GM12878 (cell line): ENCODE data around the gene REEP6. TPM values are rescaled to one million over a fixed set of nuclear protein-coding genes. Genes with fewer than 3 reads are reported as not detected.

ENCODE experiments used
- ATF7 ChIP-seq: fragments of 450-650 bp; IDR thresholded peaks from 2 replicates; pipeline ENCODE4 v1.6.1; 2016; ENCODE audit warnings: low read depth, mild to moderate bottlenecking
- BCL11A ChIP-seq: IDR thresholded peaks from 2 replicates; pipeline ENCODE4 v1.6.1; 2011; ENCODE audit warnings: low read depth, low read length
- FOS ChIP-seq: IDR thresholded peaks from 3 replicates; pipeline ENCODE4 v1.6.1; 2011; ENCODE audit warnings: borderline replicate concordance; ENCODE audit not compliant: insufficient read length; ENCODE audit errors: extremely low read depth
- GABPA ChIP-seq: IDR thresholded peaks from 2 replicates; pipeline ENCODE4 v1.6.1; 2014; ENCODE audit warnings: antibody characterized with exemption, low read depth, mild to moderate bottlenecking, inconsistent platforms
- HDAC6 ChIP-seq: fragments of 200-600 bp; sonication (generic); IDR thresholded peaks from one replicate; pipeline ENCODE4 v1.8.0; 2017; ENCODE audit warnings: antibody characterized with exemption; ENCODE audit not compliant: unreplicated experiment
- HDGF ChIP-seq: fragments of 450-650 bp; IDR thresholded peaks from 2 replicates; pipeline ENCODE4 v1.6.1; 2016; ENCODE audit warnings: antibody characterized with exemption
- NFIC ChIP-seq: IDR thresholded peaks from 2 replicates; pipeline ENCODE4 v1.6.1; 2012; ENCODE audit warnings: low read depth, mild to moderate bottlenecking, inconsistent platforms, low read length, moderate library complexity
- NFXL1 ChIP-seq: fragments of 450-650 bp; IDR thresholded peaks from 2 replicates; pipeline ENCODE4 v1.6.1; 2017; ENCODE audit warnings: antibody characterized with exemption, mild to moderate bottlenecking, borderline replicate concordance
- PAX8 ChIP-seq: fragments of 450-650 bp; IDR thresholded peaks from 2 replicates; pipeline ENCODE4 v1.6.1; 2017; ENCODE audit warnings: mild to moderate bottlenecking, moderate library complexity
- POLR2A ChIP-seq: IDR thresholded peaks from 2 replicates; pipeline ENCODE4 v1.6.1; 2011; ENCODE audit warnings: low read depth, mild to moderate bottlenecking, low read length
- POLR2AphosphoS5 ChIP-seq: IDR thresholded peaks from 2 replicates; pipeline ENCODE4 v1.6.1; 2011; ENCODE audit warnings: mild to moderate bottlenecking, low read length, inconsistent platforms
- RAD21 ChIP-seq: IDR thresholded peaks from 2 replicates; pipeline ENCODE4 v1.6.1; 2011; ENCODE audit warnings: mild to moderate bottlenecking, low read depth, low read length, moderate library complexity; ENCODE audit not compliant: insufficient read depth
- SIN3A ChIP-seq: IDR thresholded peaks from 2 replicates; pipeline ENCODE4 v1.6.1; 2012; ENCODE audit warnings: low read depth, low read length, improper control_type of control experiment
- STAT1 ChIP-seq: fragments of 450-650 bp; conservative IDR thresholded peaks from 2 replicates; pipeline ENCODE4 v1.6.1; 2014; ENCODE audit warnings: antibody characterized with exemption, mild to moderate bottlenecking
- WRNIP1 ChIP-seq: IDR thresholded peaks from 2 replicates; pipeline ENCODE4 v1.6.1; 2011; ENCODE audit warnings: low read depth, low read length, improper control_type of control experiment, borderline replicate concordance
- ZSCAN29 ChIP-seq: fragments of 450-650 bp; IDR thresholded peaks from 2 replicates; pipeline ENCODE4 v1.6.1; 2017; ENCODE audit warnings: mild to moderate bottlenecking, moderate library complexity
- polyA plus RNA-seq, 11 experiments: library from polyadenylated mRNA; depleted of rRNA in 4 of 11; unstranded in 6 of 11; stranded (reverse) in 5 of 11; fragments of >200 nt; fragmentation: Nextera tagmentation in 4 of 11; fragmentation: Illumina TruSeq in 1 of 11; extraction: Ambion mirVana in 4 of 11; extraction: Trizol in 1 of 11; gene quantifications; 1 replicate in 1 of 11; 2 replicates in 10 of 11; pipeline versions ENCODE4 v1.2.1 to v1.2.3, GENCODE V29; 2011 to 2016; ENCODE audit warnings: inconsistent platforms in 2 of 11, missing spikeins in 2 of 11, low read depth in 1 of 11
- total RNA-seq, 4 experiments: library from RNA; depleted of rRNA in 3 of 4; stranded (reverse); fragments of >200 nt in 3 of 4; fragmentation: Illumina TruSeq in 1 of 4; extraction: Trizol in 1 of 4; gene quantifications; 2 replicates each; pipeline versions ENCODE4 v1.2.1 to v1.2.3, GENCODE V29; 2013 to 2021
- TF ChIP-seq, protein P1 (sequence below): IDR thresholded peaks from 2 replicates; pipeline ENCODE4 v1.6.1; 2012; ENCODE audit warnings: mild to moderate bottlenecking, low read depth, low read length
- TF ChIP-seq, protein P2 (sequence below): fragments of 450-650 bp; IDR thresholded peaks from 2 replicates; pipeline ENCODE4 v1.6.1; 2016; ENCODE audit warnings: mild to moderate bottlenecking, moderate library complexity, borderline replicate concordance
- TF ChIP-seq, protein P3 (sequence below): IDR thresholded peaks from 2 replicates; pipeline ENCODE4 v1.6.1; 2011; ENCODE audit warnings: low read depth, low read length, improper control_type of control experiment, borderline replicate concordance
- TF ChIP-seq, protein P4 (sequence below): fragments of 450-650 bp; IDR thresholded peaks from 2 replicates; pipeline ENCODE4 v1.6.1; 2017; ENCODE audit warnings: mild to moderate bottlenecking, low read depth, inconsistent platforms; ENCODE audit not compliant: poor library complexity, severe bottlenecking

Gene REEP6
- total and polyA plus RNA-seq, 10 of the 15 experiments (the other 5 are each of a cell fraction or from before 2014, with no cell fraction given) = 0.06 to 1.1 (median 0.39) TPM; not detected in 2

DNA sequence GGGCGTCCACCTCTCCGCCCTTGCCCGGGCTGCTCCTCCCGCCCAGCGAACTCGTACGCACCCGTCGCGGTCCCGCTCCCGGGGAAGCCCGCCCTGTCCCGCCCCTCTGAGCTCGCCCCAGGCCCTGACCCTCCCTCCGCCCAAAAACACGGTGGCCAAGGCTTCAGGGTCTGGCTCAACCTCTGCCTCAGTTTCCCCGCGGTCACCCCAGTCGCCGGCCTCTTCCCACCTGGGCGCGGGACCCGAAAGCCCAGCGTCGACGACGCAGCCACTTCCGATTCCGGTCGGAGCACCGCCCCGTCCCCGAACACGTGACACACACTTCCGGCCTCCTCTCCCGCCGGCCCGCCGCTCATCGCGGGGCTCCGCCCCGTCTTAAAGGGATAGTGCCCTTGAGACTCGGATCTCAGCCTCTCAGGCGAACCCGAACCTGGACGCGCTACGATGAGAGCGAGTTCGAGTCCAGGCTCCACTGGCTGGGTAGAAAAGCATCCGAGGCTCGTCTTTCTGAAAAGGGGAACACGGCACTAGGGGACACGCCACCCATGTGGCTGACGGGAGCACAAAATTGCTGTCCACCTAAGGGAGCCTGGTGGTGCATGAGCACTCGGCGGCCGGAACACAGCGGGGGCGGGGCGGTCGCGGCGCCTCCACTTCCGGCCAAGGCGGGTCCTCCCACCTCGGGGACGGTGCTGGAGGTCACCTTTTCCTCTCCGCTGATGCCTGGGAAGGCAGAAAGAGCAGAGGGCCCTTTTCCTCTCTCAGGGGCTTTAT is 11.9 kb upstream of the REEP6 start, which contains the start of gene C19orf25 (continued):
- TF ChIP-seq, protein P1, sequence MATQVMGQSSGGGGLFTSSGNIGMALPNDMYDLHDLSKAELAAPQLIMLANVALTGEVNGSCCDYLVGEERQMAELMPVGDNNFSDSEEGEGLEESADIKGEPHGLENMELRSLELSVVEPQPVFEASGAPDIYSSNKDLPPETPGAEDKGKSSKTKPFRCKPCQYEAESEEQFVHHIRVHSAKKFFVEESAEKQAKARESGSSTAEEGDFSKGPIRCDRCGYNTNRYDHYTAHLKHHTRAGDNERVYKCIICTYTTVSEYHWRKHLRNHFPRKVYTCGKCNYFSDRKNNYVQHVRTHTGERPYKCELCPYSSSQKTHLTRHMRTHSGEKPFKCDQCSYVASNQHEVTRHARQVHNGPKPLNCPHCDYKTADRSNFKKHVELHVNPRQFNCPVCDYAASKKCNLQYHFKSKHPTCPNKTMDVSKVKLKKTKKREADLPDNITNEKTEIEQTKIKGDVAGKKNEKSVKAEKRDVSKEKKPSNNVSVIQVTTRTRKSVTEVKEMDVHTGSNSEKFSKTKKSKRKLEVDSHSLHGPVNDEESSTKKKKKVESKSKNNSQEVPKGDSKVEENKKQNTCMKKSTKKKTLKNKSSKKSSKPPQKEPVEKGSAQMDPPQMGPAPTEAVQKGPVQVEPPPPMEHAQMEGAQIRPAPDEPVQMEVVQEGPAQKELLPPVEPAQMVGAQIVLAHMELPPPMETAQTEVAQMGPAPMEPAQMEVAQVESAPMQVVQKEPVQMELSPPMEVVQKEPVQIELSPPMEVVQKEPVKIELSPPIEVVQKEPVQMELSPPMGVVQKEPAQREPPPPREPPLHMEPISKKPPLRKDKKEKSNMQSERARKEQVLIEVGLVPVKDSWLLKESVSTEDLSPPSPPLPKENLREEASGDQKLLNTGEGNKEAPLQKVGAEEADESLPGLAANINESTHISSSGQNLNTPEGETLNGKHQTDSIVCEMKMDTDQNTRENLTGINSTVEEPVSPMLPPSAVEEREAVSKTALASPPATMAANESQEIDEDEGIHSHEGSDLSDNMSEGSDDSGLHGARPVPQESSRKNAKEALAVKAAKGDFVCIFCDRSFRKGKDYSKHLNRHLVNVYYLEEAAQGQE = no peak
- TF ChIP-seq, protein P2, sequence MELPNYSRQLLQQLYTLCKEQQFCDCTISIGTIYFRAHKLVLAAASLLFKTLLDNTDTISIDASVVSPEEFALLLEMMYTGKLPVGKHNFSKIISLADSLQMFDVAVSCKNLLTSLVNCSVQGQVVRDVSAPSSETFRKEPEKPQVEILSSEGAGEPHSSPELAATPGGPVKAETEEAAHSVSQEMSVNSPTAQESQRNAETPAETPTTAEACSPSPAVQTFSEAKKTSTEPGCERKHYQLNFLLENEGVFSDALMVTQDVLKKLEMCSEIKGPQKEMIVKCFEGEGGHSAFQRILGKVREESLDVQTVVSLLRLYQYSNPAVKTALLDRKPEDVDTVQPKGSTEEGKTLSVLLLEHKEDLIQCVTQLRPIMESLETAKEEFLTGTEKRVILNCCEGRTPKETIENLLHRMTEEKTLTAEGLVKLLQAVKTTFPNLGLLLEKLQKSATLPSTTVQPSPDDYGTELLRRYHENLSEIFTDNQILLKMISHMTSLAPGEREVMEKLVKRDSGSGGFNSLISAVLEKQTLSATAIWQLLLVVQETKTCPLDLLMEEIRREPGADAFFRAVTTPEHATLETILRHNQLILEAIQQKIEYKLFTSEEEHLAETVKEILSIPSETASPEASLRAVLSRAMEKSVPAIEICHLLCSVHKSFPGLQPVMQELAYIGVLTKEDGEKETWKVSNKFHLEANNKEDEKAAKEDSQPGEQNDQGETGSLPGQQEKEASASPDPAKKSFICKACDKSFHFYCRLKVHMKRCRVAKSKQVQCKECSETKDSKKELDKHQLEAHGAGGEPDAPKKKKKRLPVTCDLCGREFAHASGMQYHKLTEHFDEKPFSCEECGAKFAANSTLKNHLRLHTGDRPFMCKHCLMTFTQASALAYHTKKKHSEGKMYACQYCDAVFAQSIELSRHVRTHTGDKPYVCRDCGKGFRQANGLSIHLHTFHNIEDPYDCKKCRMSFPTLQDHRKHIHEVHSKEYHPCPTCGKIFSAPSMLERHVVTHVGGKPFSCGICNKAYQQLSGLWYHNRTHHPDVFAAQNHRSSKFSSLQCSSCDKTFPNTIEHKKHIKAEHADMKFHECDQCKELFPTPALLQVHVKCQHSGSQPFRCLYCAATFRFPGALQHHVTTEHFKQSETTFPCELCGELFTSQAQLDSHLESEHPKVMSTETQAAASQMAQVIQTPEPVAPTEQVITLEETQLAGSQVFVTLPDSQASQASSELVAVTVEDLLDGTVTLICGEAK = peak; percentile 92
- TF ChIP-seq POLR2AphosphoS5 (peak; percentile 85), HDAC6 (no peak), GABPA (peak; percentile 88), NFIC (no peak), ZSCAN29 (peak; percentile 53; the same call in 1 of the 2 replicates), BCL11A (0 out of 2 replicates have a peak, but pooled peaks have one; percentile 25), NFXL1 (no peak), WRNIP1 (no peak), HDGF (0 out of 2 replicates have a peak, but pooled peaks have one; percentile 60), POLR2A (peak; percentile 98), STAT1 (peak; percentile 65; the same call in 1 of the 2 replicates), SIN3A (0 out of 2 replicates have a peak, but pooled peaks have one; percentile 38), ATF7 (0 out of 2 replicates have a peak, but pooled peaks have one; percentile 38), RAD21 (no peak), FOS (no peak), PAX8 (no peak)
- TF ChIP-seq, protein P3, sequence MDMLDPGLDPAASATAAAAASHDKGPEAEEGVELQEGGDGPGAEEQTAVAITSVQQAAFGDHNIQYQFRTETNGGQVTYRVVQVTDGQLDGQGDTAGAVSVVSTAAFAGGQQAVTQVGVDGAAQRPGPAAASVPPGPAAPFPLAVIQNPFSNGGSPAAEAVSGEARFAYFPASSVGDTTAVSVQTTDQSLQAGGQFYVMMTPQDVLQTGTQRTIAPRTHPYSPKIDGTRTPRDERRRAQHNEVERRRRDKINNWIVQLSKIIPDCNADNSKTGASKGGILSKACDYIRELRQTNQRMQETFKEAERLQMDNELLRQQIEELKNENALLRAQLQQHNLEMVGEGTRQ = peak; percentile 85
- TF ChIP-seq, protein P4, sequence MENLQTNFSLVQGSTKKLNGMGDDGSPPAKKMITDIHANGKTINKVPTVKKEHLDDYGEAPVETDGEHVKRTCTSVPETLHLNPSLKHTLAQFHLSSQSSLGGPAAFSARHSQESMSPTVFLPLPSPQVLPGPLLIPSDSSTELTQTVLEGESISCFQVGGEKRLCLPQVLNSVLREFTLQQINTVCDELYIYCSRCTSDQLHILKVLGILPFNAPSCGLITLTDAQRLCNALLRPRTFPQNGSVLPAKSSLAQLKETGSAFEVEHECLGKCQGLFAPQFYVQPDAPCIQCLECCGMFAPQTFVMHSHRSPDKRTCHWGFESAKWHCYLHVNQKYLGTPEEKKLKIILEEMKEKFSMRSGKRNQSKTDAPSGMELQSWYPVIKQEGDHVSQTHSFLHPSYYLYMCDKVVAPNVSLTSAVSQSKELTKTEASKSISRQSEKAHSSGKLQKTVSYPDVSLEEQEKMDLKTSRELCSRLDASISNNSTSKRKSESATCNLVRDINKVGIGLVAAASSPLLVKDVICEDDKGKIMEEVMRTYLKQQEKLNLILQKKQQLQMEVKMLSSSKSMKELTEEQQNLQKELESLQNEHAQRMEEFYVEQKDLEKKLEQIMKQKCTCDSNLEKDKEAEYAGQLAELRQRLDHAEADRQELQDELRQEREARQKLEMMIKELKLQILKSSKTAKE = peak; percentile 65
